ENCODE measurements around the gene PTPRN2.

PTPRN2 gene

DNA sequence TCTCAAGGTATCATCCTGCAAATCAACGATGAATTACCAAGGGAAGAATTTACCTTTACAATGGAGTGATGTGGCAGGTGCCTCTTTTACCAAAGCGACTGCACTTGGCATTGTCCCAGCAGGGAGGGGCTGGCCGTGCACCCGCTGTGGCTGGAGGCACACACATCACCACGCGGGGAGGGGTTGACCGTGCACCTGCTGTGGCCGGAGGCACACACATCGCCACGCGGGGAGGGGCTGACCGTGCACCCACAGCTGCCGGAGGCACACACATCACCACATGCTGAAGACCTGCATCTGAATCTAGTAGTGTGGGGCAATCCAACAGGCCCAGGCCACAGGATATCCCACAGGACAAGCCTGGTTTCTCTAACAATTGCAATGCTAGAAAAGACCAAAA lies 757.3 kb downstream of the PTPRN2 start:
- no peak for DNase-seq

DNA sequence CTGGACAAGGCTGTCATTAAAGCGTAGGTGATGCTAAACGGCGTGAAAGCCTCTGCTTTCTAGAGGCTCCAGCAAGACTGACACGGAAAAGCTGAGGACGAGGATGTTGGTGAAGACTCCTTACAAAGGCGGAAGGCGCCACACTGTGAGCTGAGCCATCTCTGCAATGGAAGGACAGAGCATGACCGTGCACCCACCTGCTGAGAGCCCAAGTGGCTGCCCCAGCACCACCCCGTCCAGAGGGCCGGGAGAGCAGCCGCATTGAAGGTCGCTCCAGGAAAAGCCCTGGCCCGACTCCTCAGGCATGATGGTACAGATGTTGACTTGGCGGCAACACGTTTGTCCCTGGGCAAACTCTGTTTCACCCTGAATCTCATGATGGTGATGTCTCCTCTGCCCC lies 758.1 kb downstream of the PTPRN2 start:
- DNase-seq = no peak

DNA sequence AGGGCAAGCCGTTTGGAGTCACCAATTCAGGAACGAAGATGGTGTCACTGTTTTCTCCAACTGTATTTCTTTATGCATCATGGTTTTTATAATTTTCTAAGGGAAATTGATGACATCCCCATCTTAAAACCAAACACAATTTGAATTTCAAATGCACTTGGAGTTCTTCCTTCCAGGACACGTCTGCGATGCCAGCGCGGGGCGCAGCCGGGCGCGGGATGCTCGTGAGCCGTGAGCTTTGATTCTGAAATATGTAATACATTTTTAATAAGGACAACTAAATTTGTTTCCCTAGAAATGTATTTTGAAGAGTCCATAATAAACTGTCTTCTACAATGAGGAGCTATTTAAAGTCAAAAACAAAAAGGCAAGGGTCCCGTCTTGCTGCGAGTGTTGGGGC lies 758.7 kb downstream of the PTPRN2 start:
- no peak for DNase-seq

DNA sequence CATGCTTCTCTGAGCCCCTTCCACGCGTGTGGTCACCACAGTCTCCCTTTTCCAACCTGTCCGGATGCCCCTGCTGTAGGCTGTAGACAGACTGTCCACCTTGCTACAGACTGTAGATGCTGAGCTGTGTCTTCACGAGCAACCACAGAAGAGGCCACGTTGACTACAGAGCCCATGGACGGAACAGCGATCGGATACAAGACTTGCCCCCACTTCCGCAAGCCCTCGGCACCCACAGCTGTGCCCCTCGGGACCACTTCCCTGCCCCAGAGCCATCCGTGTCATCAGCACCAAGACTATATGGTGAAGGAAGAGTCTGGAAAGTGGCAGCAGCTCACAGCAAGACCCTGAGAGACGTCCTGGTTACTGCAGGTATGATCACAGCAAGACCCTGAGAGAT lies 759.4 kb downstream of the PTPRN2 start:
- DNase-seq = no peak

DNA sequence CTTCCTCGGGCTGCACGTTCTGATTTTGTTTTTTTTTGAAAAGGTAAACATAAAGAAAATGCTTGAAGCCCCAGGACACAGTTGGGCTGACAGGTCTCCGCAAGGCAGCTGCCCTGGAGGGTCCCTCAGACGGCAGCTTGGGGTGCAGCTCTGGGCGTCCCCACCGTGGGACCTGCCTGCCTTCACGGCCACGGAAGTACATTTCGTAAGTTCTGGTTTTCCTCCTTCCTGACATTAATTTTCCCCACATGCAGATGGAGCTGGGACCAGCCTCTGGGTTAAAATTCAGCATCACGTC lies 759.8 kb downstream of the PTPRN2 start:
- no peak for DNase-seq

DNA sequence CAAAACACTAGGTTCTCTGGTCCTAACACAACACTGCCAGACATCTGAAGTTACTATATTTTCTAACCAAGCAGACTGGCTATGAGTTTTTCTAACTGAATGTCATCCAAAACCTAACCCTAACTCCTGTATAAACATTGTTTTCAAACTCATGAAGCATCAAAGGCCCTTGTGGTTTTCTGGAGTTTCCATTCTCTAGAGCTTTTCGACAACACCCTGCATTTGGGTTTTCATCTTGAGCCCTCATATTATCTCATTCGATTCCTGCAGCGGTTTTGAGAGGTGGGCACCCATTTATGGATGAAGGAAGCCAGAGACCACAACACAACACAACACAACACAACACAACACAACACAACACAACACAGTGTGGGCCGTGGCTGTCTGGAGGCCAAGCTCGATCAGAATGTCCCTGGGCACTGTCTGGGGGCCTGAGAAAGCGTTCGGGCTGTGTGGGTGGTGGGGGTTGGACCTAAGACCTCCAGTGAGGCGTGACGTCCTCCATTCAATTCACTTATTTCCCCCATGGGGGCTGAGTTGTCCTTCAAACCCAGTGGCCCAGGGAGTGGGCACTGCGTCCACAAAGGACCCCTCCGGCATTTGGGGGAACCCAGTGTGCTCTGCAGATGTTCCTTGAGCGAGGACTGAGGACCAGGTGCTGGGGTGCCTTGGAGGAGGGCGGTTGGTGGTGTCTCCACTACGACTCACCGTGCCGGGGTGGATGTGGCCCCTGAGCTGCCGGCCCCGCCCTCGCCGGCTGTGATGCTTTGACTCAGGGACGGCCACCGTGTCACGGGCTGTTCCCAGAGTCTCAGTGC lies 760.4 kb downstream of the PTPRN2 start:
- no peak for DNase-seq

DNA sequence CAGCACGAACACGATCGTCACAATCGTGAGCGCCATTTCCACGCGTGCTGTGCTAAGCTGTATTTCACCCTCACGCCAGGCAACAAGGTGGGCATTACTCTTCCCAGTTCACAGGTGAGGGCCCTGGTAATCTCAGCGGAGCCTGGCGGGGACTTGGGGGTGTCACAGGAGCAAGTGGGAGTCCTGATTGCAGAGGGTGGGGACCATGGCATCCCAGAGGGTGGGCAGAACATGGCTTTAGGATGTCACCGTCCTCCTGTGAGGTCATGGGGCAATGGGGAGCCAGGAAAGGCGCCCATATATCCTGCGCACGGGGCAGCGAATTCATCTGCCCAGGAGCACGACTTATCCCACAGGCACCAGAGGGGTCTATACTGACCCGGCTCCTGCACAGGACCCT lies 761.1 kb downstream of the PTPRN2 start:
- DNase-seq = no peak

DNA sequence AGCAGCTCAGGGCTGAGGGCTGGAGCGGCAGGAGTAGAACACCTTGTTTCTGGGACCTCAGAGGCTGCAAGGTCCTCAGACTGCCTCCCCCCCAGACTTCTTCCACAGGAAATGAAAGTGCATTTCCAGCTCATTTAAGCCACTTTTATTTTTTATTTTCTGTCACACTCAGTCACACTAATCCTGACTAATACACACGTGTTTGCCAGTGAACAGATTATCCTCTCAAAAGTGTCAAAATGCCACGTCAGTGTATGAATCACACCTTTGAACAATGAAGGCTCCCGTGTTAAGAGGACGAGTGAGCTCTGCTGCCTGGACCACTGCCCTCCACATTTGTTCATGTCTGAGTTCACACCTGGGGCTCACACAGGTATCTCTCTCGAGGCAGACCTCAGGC lies 762.3 kb downstream of the PTPRN2 start:
- no peak for DNase-seq

DNA sequence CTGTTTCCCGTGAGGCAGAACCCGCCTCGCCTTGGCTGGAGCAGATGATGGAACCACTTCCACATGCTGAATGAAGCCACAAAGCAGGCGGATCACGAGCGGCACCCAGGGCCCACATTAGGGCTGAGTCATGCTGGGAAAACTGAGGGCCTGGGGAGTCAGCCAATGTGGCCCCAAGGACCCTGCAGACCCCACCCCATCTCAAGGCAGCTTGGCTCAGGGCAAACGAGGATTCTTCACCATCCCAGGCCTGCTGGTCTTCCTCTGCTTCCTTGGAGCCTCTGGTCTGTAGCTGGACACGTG lies 762.9 kb downstream of the PTPRN2 start:
- DNase-seq = no peak

DNA sequence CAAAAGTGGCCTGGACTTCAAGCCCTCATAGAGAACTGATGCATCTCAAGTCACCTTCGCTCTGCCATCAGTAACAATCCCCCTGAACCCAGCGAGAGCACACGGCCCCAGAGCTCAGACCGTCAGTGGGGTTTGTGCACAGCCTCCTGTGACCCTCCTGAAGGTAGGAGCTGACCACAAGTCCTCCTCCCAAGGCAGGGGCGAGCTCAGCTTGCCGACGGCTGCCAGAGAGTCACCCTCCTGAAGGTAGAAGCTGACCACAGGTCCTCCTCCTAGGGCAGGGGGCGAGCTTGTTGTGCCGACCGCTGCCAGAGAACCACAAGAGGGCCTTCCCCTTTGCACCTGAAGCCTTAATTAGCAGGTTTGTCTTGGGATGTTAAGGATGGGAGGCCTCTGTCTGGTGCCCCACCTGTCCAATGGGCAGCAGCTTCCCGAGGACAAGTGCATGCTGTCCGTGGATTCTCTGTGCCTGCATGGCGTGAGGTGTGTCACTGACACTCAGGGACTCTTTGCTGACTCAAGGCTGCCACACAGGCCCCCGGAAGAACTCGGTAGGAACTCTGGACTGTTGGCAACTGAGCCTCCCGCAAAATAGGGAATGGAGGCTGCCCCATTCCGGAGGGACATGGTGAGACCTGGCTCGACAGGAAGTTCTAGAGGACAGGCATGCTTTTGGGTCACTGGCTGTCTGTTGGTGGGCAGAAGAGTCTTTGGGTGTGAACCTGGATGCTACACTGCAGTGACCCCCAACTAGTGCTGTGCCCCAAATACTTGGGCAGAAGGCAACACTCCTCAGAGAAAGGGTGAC lies 763.4 kb downstream of the PTPRN2 start:
- no peak for DNase-seq

DNA sequence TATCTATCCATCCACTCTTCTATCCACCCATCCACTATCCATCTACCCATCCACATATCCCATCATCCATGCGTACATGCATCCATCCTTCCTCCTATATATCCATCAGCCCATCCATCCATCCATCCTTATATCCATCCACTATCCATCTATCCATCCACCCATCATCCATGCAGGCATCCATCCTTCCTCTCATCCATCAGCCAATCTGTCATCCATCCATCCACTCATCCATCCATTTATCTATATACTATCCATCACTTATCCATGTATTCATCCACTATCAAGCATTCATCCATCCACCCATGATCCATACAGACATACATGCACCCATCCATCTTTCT lies 765.0 kb downstream of the PTPRN2 start:
- no peak for DNase-seq

DNA sequence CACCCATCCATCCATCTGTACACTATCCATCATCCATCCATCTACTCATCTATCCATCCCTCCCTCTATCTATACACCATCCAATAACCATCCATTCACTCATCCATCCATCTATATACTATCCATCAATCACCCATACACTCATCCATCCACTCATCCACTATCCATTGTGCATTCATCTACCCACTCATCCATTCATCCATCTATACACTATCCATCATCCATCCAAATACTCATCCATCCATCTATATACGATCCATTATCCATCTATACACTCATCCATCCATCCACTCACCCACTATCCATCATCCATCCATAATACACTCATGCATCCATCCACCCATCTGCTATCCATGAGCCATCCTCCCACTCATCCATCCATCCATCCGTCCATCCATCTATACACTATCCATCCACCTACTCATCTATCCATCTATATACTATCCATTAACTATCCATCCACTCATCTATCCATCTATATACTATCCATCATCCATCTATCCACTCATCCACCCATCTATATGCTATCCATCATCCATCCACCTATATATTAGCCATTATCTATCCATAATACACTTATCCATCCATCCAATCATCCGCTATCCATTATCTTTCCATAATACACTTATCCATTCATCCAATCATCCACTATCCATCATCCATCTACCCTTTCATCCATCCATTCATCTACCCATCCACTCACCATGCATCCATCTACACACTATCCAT lies 765.5 kb downstream of the PTPRN2 start:
- DNase-seq = no peak

DNA sequence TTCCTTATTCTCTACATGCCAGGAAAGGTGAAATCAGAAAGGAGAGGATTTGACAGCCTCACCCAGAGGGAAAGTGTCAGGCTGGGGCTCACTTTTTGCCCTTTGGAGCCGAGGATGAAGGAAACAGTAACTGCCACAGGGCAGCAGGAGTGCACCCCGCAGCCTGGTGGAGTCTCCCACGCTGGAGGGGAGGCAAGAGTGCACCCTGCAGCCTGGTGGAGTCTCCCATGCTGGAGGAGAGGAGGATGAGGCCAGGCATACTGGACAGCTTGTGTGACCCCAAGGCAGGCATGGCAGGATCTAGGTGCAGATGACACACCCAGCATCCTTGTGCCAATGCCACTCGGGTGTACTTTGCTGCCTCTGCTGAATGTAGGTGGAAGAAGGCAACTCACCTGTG lies 766.8 kb downstream of the PTPRN2 start:
- no peak for DNase-seq

DNA sequence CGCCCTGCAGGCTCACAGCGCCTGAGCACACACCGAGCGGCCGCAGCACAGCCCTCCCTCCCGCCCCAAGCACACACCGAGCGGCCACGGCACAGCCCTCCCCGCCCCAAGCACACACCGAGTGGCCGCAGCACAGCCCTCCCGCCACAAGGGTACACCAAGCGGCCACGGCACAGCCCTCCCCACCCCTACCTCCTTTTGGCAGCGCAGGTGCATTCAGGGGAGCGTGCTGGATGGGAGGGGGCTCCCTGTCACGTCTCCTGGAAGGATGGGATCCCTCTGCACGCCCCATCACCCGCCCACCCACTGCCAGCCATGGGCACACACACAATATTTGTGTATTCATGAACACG lies 768.2 kb downstream of the PTPRN2 start:
- no peak for DNase-seq

DNA sequence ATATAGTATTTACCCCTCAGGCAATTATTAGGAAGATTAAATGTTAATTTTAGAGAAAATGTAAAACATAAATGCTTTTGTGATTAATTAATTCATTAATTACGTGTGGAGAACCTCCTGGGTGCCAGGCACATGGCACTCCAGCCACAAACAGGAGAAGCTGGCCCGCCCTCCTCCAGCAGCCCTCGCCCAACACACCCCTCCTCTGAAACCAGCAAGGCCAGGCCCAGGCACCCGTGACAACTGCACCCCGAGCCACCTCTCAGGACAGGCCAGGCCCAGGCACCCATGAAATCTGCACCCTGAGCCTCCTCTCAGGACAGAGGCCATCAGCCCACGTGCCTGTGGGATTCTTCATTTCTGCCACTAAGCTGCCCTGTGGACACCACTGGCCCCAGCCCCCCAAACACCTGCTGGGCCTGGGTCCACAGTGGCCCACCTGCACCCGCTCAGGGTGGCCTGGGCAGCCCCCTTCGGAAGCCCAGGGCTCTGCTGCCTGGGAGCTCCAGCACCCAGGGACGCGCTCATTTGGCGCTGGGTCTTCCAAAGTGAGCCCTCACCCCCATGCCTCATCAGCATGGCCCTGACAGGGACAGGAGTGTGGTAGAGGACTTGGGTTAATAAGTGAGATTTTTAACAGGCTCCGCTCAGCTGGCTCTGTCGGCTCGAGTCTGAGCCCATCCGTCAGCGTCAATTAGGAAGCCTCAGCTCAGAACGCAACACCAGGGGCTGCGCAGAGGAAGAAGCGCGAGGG lies 768.7 kb downstream of the PTPRN2 start:
- no peak for DNase-seq

DNA sequence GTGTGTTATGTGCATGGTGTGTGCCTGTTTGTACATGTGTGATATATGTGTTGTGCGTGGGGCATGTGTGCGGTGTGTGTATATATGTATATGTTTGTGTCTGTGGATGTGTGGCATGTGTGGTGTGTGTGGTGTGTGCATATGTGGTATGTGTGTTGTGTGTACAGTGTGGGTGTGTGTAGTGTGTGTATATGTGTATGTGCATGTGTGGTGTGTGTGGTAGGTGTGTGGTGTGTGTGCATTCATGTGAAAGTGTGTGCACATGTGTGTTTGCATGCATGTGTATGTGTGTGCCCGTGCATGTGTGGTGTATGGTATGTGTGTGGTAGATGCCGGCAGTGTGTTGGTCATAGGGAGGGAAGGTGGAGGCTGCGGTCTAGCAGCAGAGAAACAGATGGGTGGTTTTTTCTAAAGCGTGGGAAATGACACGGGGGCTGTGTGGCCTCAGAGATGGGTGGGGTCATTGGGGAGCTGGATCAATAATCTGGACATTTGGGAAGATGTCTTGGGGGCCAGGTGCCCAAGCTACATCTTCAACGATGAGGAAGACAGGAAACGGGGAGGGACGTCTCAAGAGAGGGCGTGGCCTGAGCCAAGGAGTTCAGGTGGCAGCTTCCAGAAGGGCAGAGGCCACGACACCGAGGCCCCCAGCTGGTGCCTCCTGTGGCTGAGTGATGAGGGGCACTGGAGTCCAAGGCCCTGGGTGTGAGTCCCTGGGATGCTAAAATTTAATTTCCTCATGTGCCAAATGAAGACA lies 769.5 kb downstream of the PTPRN2 start:
- no peak for DNase-seq

DNA sequence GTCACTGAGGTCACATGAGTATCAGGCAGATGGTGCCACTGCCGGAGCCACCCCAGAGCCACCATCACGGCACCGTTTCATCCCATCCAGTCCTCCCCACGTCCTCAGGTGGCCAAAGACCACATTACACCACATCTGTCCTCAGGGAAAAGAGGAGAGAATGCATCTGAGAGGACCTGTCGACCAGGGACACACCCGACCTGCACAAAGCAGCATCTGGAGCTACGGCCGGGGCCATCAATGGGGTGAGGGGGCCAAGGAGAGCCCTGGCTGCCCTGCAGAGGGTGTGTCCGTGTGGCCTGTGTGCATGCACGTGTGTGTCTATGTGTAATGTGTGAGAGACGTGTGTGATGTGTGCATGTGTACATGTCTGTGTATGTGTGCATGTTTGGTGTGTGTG lies 770.2 kb downstream of the PTPRN2 start:
- DNase-seq = no peak

DNA sequence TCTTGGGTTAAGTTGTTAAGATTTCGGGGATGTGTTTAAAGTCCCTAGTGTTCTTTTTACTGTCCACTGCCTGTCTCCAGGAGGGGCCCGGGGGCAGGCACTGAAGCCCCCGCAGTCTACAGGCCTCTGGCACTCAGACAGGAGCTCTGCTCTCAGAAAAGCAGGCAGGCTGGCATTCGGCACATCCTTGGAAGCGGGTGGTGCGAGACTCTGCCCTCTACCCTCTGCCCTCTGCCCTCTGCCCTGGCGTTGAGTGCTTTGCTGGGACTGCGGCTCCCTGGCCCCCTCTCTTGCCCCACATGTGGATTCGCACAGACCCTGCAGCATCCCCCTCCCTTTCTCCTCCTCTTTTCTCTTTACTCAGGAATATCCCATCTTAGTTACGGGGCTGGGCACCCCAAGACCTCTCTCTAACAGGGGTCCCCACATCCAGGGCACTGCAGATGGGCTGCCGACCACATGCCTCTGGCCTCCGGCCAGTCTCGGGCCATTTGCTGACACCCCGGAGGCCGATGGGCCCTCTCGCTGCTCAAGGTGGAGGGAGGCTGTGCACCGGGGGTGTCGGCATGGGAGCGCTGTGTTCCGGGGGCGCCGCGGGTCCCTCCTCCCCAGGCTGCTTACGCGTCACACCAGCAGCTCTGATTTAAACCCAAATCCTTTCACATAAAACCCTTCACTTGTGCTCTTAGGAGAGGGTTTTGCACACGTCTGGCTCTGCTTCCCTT lies 770.9 kb downstream of the PTPRN2 start:
- DNase-seq = no peak

DNA sequence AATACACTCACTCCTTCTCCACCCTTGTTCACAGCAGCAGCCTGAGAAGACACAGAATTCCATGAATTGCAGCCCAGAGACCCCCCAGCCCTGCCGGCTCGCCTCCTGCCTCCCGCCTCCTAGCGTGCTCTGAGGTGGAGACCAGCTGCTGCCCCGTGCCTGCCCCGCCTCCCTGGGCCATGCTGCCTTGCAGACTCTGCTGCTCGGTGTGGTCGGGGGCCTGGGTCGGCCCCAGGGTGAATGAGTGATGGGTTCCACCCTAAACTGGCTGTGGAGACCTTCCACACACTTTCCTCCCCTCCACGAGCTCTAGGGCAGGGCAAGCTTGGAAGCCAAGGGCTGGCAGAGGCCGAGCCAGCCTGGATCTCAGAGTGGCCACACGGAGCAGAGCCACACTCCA lies 771.5 kb downstream of the PTPRN2 start:
- DNase-seq = no peak

DNA sequence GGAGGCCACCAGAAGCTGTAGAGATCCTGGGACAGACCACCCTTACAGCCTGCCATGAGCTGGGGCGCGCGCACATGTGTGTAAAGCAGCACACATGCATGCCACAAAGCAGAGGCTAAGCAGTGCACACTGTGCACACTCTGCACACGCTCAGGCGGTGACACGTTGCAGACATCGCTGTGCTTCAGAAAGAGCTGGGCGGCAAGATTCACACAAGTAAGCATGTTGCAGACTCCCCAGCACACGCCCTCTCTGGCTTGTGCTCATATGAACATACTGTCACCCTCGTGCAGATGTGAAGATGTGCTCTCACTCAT lies 772.0 kb downstream of the PTPRN2 start:
- DNase-seq = no peak

DNA sequence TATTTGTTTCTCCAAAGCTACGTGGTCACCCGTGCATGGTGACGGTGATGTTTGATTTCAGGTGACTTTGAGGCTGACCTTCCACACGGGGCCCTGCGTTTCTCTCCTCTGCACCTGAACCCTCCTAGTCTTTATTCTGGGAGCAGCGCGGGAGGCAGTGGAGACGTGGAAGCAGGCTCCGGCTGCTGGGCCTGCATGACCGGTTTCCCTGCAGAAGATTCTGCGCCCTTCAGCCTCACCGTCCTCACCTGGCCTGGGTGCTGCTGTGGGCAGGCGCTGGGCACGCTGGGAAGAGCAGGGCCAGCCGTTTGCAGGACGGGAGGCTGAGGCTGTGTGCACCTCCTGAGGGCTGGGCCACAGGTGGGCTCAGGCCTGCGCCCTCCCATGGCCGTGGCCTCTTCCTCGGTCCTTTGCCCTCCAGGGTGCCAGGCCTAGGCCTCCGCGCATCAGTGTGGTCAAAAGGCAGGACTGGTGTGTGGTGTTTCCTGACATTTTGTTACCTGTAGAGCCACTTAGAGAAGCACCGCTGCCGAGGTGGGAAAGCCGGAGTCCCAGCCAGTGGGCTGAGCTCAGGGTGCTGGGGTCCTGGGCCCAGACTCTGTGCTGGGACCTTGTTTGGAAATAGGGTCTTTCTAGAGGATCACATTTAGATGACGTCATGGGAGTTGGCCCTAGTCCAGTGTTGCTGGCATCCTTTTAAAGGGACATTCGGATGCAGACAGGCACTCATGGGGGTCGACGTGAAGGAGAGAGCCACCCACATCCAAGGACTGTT lies 772.5 kb downstream of the PTPRN2 start:
- DNase-seq = no peak
